Prostate gland (tissue), 2 donors: ENCODE results near the gene ZNF365. TPM values are rescaled to one million over a fixed set of nuclear protein-coding genes. Genes with fewer than 3 reads are reported as not detected.

ENCODE experiments used
- DNase-seq: peaks from one replicate; pipeline ENCODE4 v3.0.0-alpha.2; 2019; ENCODE audit warnings: low spot score
- H3K27ac ChIP-seq, 2 donors: fragments of 200-600 bp; sonication (generic); 2 replicates each; pipeline ENCODE4 v1.5.1; 2017 to 2019
- H3K27me3 ChIP-seq: fragments of 200-600 bp; sonication (generic); replicated peaks from 2 replicates; pipeline ENCODE4 v1.5.1; 2019; ENCODE audit not compliant: insufficient read depth
- H3K36me3 ChIP-seq, 2 donors: fragments of 200-600 bp; sonication (generic); 1 replicate in 1 of 2; 2 replicates in 1 of 2; pipeline versions ENCODE4 v1.5.1 to v1.8.1; 2017 to 2019
- H3K4me1 ChIP-seq: fragments of 200-600 bp; sonication (generic); replicated peaks from 2 replicates; pipeline ENCODE4 v1.5.1; 2019
- H3K4me3 ChIP-seq, 2 donors: fragments of 200-600 bp; sonication (generic); 2 replicates each; pipeline ENCODE4 v1.5.1; 2017 to 2019
- H3K9me3 ChIP-seq: fragments of 200-600 bp; sonication (generic); 2 replicates; pipeline ENCODE4 v1.5.1; 2017
- POLR2A ChIP-seq: fragments of 450-650 bp; IDR thresholded peaks from one replicate; pipeline ENCODE4 v1.6.1; 2016; ENCODE audit warnings: antibody characterized with exemption, mild to moderate bottlenecking
- POLR2AphosphoS5 ChIP-seq: sonication (generic); formaldehyde crosslinking; IDR thresholded peaks from one replicate; pipeline ENCODE4 v1.6.1; 2017; ENCODE audit warnings: antibody characterized with exemption
- WGBS: methylation state at CpG from one replicate; pipeline ENCODE4 v1.1.5; 2018; 5-methylcytosine and 5-hydroxymethylcytosine counted together
- intact Hi-C: fragments of 100-400 bp; cut with DNase I; formaldehyde crosslinking; loops from one replicate; pipeline ENCODE4 v1.14.2; 2022
- total RNA-seq, 2 donors: library from RNA; depleted of rRNA; stranded (reverse); fragments of >200 nt; gene quantifications; one replicate each; pipeline ENCODE4 v1.1.0, GENCODE V29; 2016
- TF ChIP-seq, protein P1 (sequence below), 4 experiments: fragments of 200-600 bp in 2 of 4; fragments of 450-650 bp in 2 of 4; sonication (generic) in 2 of 4; IDR thresholded peaks; 1 replicate in 3 of 4; 2 replicates in 1 of 4; pipeline ENCODE4 v1.5.1; 2016 to 2019; ENCODE audit warnings: antibody characterized with exemption in 4 of 4, mild to moderate bottlenecking in 2 of 4, moderate library complexity in 2 of 4

Gene ZNF365
- total RNA-seq, 2 donors from 2014 or later: 0.55 to 3.5 TPM

DNA sequence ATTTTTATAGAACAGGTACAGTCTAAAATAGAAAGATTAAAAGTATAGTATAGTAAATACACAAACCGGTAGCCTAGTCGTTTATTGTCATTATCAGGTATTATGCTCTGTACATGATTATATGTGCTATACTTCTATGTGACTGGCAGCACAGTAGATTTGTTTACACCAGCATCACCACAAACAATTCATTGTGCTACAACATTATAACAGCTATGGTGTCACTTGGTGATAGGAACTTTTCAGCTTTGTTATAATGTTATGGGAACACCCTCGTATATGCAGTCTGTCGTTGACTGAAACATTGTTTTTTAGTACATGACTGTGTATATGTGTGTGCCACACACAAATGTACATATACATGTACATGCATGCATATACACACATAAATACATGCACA lies 19.1 kb downstream of the ZNF365 start:
- no peaks in the 10 kb centered on the region for H3K4me1 ChIP-seq
- no peaks in the 10 kb centered on the region for H3K36me3 ChIP-seq
- no peaks in the 10 kb centered on the region for H3K9me3 ChIP-seq
- no peak overlapping the region for H3K27ac ChIP-seq
- no peak for DNase-seq
- intact Hi-C loops: no loop called here
- H3K4me3 ChIP-seq: no peak overlapping the region
- TF ChIP-seq POLR2AphosphoS5: no peak
- TF ChIP-seq POLR2A: no peak
- TF ChIP-seq, protein P1, sequence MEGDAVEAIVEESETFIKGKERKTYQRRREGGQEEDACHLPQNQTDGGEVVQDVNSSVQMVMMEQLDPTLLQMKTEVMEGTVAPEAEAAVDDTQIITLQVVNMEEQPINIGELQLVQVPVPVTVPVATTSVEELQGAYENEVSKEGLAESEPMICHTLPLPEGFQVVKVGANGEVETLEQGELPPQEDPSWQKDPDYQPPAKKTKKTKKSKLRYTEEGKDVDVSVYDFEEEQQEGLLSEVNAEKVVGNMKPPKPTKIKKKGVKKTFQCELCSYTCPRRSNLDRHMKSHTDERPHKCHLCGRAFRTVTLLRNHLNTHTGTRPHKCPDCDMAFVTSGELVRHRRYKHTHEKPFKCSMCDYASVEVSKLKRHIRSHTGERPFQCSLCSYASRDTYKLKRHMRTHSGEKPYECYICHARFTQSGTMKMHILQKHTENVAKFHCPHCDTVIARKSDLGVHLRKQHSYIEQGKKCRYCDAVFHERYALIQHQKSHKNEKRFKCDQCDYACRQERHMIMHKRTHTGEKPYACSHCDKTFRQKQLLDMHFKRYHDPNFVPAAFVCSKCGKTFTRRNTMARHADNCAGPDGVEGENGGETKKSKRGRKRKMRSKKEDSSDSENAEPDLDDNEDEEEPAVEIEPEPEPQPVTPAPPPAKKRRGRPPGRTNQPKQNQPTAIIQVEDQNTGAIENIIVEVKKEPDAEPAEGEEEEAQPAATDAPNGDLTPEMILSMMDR (IDR thresholded peaks at IDR 0.05): no peak
- no peaks in the 10 kb centered on the region for H3K27me3 ChIP-seq
- 84% methylated on average over 4 of the region's 4 CpGs for WGBS

DNA sequence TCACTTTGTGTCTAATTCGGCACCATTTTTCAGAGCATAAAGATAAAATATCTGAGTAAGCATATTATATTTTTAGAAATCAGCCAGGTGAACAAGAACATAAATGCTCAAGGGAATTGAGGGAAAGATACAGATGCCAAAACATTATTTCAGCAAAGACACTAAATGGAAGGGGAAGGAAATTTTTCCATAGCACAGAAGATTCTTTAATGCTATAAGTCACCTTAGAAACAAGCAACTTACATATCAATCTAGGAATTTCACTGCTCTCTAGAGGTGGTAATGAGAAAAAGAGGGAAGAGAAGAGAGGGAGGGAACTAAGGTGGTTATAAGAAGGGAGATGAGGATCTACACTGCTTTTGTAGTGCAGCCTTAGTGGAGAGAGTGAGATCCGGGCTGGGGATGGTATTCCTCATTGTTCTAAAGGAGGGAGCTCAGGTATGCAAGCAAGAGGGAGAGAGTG lies 20.4 kb downstream of the ZNF365 start:
- WGBS: 53% methylated on average over 2 of the region's 2 CpGs
- no peaks in the 10 kb centered on the region for H3K36me3 ChIP-seq
- intact Hi-C loops: no loop called here

DNA sequence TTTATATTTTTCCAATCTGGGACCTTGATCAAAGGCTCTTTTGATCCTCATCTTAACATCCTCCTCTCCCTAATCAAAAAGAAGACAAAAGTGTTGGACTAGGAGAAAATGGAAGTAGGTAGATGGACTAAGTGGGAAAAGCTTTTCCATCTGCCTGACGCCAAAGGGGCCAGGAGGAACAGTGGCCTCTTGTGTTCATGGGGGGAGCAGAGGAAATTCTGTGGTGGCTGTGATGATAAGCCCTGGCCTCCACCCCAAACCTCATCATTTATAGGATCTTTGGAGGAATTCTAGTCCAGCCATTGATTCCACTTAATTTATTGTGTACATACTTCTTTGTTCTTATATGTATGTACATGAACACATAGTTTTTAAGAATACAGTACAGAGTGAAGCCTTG lies 21.7 kb downstream of the ZNF365 start:
- no peak overlapping the region for H3K4me3 ChIP-seq
- DNase-seq: no peak
- WGBS: 80% methylated on average over 1 of the region's 1 CpG
- no peaks in the 10 kb centered on the region for H3K36me3 ChIP-seq
- H3K27ac ChIP-seq: no peak overlapping the region
- H3K9me3 ChIP-seq: no peaks in the 10 kb centered on the region
- H3K27me3 ChIP-seq: no peaks in the 10 kb centered on the region
- TF ChIP-seq, protein P1 (IDR thresholded peaks at IDR 0.05): no peak
- TF ChIP-seq POLR2AphosphoS5 (no peak), POLR2A (no peak)
- H3K4me1 ChIP-seq: no peaks in the 10 kb centered on the region
- intact Hi-C loops: no loop called here

More for the DNA sequence above, 20.4 kb downstream of the ZNF365 start:
- Histone ChIP-seq H3K4me3 (no peak overlapping the region), H3K27me3 (no peaks in the 10 kb centered on the region), H3K27ac (no peak overlapping the region), H3K9me3 (no peaks in the 10 kb centered on the region), H3K4me1 (no peaks in the 10 kb centered on the region)
- TF ChIP-seq, protein P1 (IDR thresholded peaks at IDR 0.05): no peak
- no peak for TF ChIP-seq POLR2A
- no peak for TF ChIP-seq POLR2AphosphoS5
- DNase-seq: no peak

DNA sequence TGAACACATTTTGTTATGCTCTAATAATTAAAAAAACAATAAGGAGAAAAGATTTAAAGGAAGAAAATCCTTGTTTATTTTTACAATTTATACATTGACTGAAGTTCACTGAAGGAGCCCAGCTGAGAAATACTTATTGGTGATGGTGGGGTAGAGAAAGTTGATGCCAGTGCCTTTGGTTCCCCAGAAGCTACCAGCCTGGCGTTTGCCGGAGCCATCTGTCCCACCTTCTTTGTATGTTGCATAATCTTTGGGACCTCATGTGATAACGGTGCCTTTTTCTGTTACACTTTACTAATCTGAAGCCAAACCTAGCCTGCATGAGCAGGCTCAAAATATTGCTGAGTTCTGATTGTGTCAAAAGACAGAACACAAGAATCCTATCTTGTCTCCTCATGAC lies 22.7 kb downstream of the ZNF365 start:
- WGBS: 87% methylated on average over 3 of the region's 3 CpGs

DNA sequence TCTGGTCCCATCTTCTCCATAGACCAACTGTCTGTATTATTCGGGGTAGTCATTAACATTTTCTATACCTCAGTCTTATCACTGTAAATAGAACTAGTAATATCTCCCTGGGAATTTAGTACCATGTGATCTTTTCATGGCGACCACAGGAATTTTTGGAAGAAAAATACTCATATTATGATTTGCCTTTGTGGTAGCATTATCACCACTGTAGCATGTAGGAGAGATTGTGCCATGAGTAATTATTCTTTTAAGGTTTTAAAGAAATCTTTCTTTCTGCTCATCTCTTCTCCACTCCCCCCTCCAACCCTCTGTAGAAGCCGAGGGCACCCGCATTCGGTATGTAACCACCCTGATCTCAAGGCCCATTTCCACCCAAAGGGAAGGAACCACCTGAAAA lies 25.0 kb downstream of the ZNF365 start:
- WGBS: 100% methylated on average over 5 of the region's 5 CpGs
- Histone ChIP-seq H3K4me3 (no peak overlapping the region), H3K9me3 (no peaks in the 10 kb centered on the region), H3K27ac (no peak overlapping the region), H3K27me3 (no peaks in the 10 kb centered on the region), H3K4me1 (no peaks in the 10 kb centered on the region), H3K36me3 (no peaks in the 10 kb centered on the region)
- no peak for TF ChIP-seq POLR2AphosphoS5
- no peak for TF ChIP-seq POLR2A
- TF ChIP-seq, protein P1 (IDR thresholded peaks at IDR 0.05): no peak
- DNase-seq: no peak
- intact Hi-C loops: no loop called here

More for the DNA sequence above, 22.7 kb downstream of the ZNF365 start:
- H3K27ac ChIP-seq: no peak overlapping the region
- no peaks in the 10 kb centered on the region for H3K9me3 ChIP-seq
- no peak overlapping the region for H3K4me3 ChIP-seq
- H3K36me3 ChIP-seq: no peaks in the 10 kb centered on the region
- no peak for TF ChIP-seq POLR2AphosphoS5
- TF ChIP-seq POLR2A: no peak
- TF ChIP-seq, protein P1 (IDR thresholded peaks at IDR 0.05): no peak
- DNase-seq: no peak
- H3K27me3 ChIP-seq: no peaks in the 10 kb centered on the region
- no peaks in the 10 kb centered on the region for H3K4me1 ChIP-seq
- intact Hi-C loops: no loop called here
